HEK293 (cell line): ENCODE measurements around the gene HOXC11.

Experiments used
- CTCF ChIP-seq: fragments of 450-650 bp; formaldehyde crosslinking; IDR thresholded peaks from 2 replicates; pipeline ENCODE4 v1.5.1; 2016; ENCODE audit warnings: missing biosample characterization, missing genetic modification characterization
- IKZF3 ChIP-seq: fragments of 450-650 bp; IDR thresholded peaks from 2 replicates; pipeline ENCODE4 v1.5.0; 2018; ENCODE audit warnings: missing biosample characterization, mild to moderate bottlenecking, missing genetic modification characterization, moderate library complexity
- KLF16 ChIP-seq: fragments of 450-650 bp; formaldehyde crosslinking; IDR thresholded peaks from 2 replicates; pipeline ENCODE4 v1.5.1; 2017; ENCODE audit warnings: missing biosample characterization, missing genetic modification characterization
- KLF17 ChIP-seq: fragments of 450-650 bp; formaldehyde crosslinking; IDR thresholded peaks from 2 replicates; pipeline ENCODE4 v1.5.1; 2016; ENCODE audit warnings: missing biosample characterization, missing genetic modification characterization
- PRDM2 ChIP-seq: fragments of 450-650 bp; formaldehyde crosslinking; IDR thresholded peaks from 2 replicates; pipeline ENCODE4 v1.5.1; 2016; ENCODE audit warnings: missing biosample characterization, missing genetic modification characterization, borderline replicate concordance
- PRDM6 ChIP-seq: fragments of 450-650 bp; formaldehyde crosslinking; IDR thresholded peaks from 2 replicates; pipeline ENCODE4 v1.5.1; 2017; ENCODE audit warnings: missing biosample characterization, missing genetic modification characterization
- SETDB1 ChIP-seq: IDR thresholded peaks from one replicate; pipeline ENCODE4 v1.6.1; 2017; ENCODE audit warnings: mild to moderate bottlenecking, low read length, moderate library complexity, mixed read lengths; ENCODE audit not compliant: insufficient read length
- TSHZ1 ChIP-seq: fragments of 450-650 bp; formaldehyde crosslinking; IDR thresholded peaks from 2 replicates; pipeline ENCODE4 v1.5.1; 2016; ENCODE audit warnings: missing biosample characterization, missing genetic modification characterization, borderline replicate concordance
- ZBTB21 ChIP-seq: fragments of 450-650 bp; formaldehyde crosslinking; IDR thresholded peaks from 2 replicates; pipeline ENCODE4 v1.5.1; 2017; ENCODE audit warnings: missing biosample characterization, missing genetic modification characterization
- ZBTB8A ChIP-seq: fragments of 450-650 bp; formaldehyde crosslinking; IDR thresholded peaks from 2 replicates; pipeline ENCODE4 v1.5.1; 2016; ENCODE audit warnings: missing biosample characterization, missing genetic modification characterization
- ZFP69B ChIP-seq: fragments of 450-650 bp; formaldehyde crosslinking; IDR thresholded peaks from 2 replicates; pipeline ENCODE4 v1.5.1; 2016; ENCODE audit warnings: missing biosample characterization, missing genetic modification characterization
- ZIC2 ChIP-seq: fragments of 450-650 bp; formaldehyde crosslinking; IDR thresholded peaks from 2 replicates; pipeline ENCODE4 v1.5.1; 2016; ENCODE audit warnings: missing biosample characterization, missing genetic modification characterization
- ZNF157 ChIP-seq: fragments of 450-650 bp; formaldehyde crosslinking; IDR thresholded peaks from 2 replicates; pipeline ENCODE4 v1.5.1; 2016; ENCODE audit warnings: missing biosample characterization, missing genetic modification characterization
- ZNF19 ChIP-seq: fragments of 450-650 bp; formaldehyde crosslinking; IDR thresholded peaks from 2 replicates; pipeline ENCODE4; 2016; ENCODE audit warnings: missing biosample characterization, missing genetic modification characterization, low read depth
- ZNF214 ChIP-seq: fragments of 450-650 bp; formaldehyde crosslinking; IDR thresholded peaks from 2 replicates; pipeline ENCODE4 v1.5.1; 2017; ENCODE audit warnings: missing biosample characterization, mild to moderate bottlenecking, missing genetic modification characterization, borderline replicate concordance
- ZNF239 ChIP-seq: fragments of 450-650 bp; formaldehyde crosslinking; IDR thresholded peaks from 2 replicates; pipeline ENCODE4 v1.5.1; 2016; ENCODE audit warnings: missing biosample characterization, missing genetic modification characterization
- ZNF248 ChIP-seq: fragments of 450-650 bp; formaldehyde crosslinking; IDR thresholded peaks from 2 replicates; pipeline ENCODE4 v1.5.1; 2017; ENCODE audit warnings: missing biosample characterization, missing genetic modification characterization
- ZNF37A ChIP-seq: fragments of 450-650 bp; IDR thresholded peaks from 2 replicates; pipeline ENCODE4 v1.5.1; 2018; ENCODE audit warnings: missing biosample characterization, missing genetic modification characterization
- ZNF558 ChIP-seq: fragments of 450-650 bp; formaldehyde crosslinking; IDR thresholded peaks from 2 replicates; pipeline ENCODE4 v1.5.1; 2016; ENCODE audit warnings: missing biosample characterization, missing genetic modification characterization
- ZNF707 ChIP-seq: fragments of 450-650 bp; formaldehyde crosslinking; IDR thresholded peaks from 2 replicates; pipeline ENCODE4 v1.5.1; 2016; ENCODE audit warnings: missing biosample characterization, missing genetic modification characterization
- ZNF791 ChIP-seq: fragments of 450-650 bp; formaldehyde crosslinking; IDR thresholded peaks from 2 replicates; pipeline ENCODE4 v1.5.1; 2016; ENCODE audit warnings: missing biosample characterization, missing genetic modification characterization
- ZNF843 ChIP-seq: fragments of 450-650 bp; formaldehyde crosslinking; IDR thresholded peaks from 2 replicates; pipeline ENCODE4 v1.5.1; 2016; ENCODE audit warnings: missing biosample characterization, missing genetic modification characterization
- ZXDB ChIP-seq: fragments of 450-650 bp; formaldehyde crosslinking; IDR thresholded peaks from 2 replicates; pipeline ENCODE4 v1.5.1; 2016; ENCODE audit warnings: missing biosample characterization, missing genetic modification characterization

Gene HOXC11

GRCh38 chr12:54019924-54020590 is 47.1 kb downstream of the HOXC11 start (continued):
- TF ChIP-seq ZBTB21 (no peak), ZNF791 (tag by site-specific recombination) (no peak), SETDB1 (no peak), CTCF (tag by site-specific recombination) (no peak), ZNF558 (tag by site-specific recombination) (no peak), ZNF707 (no peak), ZNF843 (tag by site-specific recombination) (no peak), ZXDB (0 out of 2 replicates have a peak, but pooled peaks have one; percentile 13), ZBTB8A (tag by site-specific recombination) (peak; percentile 9; the same call in 1 of the 2 replicates), ZNF157 (no peak), ZNF37A (tag by site-specific recombination) (no peak), ZNF214 (tag by site-specific recombination) (no peak), PRDM2 (tag by site-specific recombination) (no peak), ZIC2 (no peak), ZNF248 (tag by site-specific recombination) (no peak), KLF17 (tag by site-specific recombination) (no peak), PRDM6 (tag by site-specific recombination) (no peak), IKZF3 (0 out of 2 replicates have a peak, but pooled peaks have one; percentile 26), ZNF239 (tag by site-specific recombination) (no peak), KLF16 (tag by site-specific recombination) (no peak), ZFP69B (tag by site-specific recombination) (peak; percentile 82), TSHZ1 (no peak), ZNF19 (no peak)
